ENCODE results near the gene FAM135A.
"Not testable (repeated sequence)": the region's sequence is repeated elsewhere in the genome, so short reads cannot be mapped to it uniquely, and the experiment has no call there.

The FAM135A gene

DNA sequence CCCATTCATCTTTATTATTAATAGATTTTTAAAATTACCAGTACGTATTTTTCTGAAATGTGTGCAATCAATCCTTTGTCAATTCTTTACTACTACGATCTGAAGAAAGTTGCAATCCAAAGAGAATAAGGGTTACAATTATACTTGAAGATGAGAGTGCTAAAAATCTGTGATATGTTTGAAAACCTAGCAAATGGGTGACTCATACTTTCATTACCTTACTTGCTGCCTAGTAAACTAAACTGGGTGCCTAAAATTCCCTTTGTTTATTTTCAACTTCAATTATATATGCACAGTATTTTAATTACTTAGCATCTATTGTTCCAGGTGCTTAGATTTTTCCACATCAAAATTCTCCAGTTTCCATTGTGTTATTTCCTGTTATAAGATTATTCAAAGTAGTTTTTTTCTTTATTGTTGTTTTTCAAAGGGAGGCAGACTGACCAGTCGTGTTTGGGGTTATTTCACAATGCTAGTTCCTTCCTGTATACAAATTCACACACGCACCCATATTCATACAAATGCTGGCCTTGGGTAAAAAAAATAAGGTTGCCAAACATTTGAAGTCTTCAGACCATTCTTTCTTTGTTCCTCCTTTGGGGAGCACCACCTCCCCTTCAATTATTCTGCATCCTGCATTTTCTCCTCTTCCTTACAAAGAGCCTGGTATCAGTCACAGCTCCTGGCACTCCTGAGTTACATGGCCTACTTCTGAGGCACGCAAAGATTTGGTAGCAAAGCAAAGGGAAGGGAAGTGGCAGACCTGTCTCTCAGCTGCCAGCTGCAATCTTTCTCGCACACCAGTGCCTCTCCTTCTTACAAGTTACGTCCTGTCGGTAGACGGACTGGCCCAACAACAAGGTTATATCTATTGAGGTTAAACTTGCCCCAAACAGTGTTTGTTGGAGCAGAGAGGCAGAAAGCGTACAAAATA, 16.2 kb upstream of the FAM135A start:
- DNase-seq (ENCODE audit: low read depth): no peak

DNA sequence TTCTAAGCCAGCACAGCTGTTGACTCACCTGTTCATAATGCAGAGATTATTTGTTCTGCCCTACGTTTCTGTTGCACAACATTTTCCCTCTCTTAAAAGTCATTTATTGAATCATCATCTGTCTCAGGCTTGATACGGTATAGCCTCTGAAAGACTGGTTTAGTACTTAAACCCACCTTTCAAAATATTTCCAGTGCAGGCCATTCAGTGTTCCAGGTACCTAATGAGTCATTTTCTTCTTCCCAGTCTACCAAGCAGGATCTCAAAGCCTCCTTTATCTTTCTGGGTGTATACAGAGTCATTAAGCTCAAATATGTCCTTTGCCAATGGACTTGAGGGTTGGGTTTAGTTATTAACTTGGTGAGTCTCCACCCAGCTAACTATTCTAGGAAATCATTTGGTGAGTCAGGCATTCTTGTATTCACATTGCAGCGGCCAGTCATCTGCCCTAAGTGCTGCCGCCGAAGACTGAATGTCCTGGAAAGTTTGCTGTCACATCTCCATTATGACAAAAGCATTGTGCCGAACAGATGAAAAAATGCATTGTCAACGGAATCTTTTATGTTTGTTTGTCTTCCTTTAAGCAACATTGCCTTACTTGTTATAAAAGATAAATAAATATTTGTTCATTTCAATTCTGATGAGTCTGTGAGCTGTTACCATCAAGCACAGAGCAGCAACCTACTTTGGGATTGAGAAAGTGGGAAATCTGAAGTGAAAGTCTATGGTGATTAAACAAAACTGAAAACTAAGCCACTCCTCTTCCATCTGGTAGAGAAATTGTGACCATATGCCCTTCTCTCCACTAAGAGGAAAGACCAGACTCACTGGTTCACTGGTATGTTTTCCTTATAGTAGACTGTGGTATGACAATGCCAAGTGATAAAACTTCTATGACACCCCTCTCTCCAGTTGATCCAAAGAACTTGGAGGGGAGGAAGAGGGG, 14.3 kb upstream of the FAM135A start:
- DNase-seq (ENCODE audit: low read depth): no peak

DNA sequence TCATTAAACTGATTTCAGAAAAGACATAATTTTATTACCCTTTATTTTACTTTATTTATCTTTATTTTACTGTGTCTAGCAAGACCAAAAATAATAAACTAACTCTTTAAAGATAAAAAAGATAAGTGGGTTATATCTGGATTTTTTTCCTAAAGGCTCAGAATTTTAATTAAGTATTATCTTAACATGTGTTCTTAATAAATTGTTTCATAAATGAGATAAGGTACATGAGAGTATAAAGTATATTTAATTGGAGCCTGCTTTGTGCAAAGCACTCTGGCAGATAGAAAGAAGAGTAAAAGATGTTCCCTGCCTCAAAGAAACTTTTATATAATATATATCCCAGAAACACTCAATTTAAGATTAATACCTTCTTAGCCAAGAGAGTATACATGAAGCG, 8.7 kb upstream of the FAM135A start:
- DNase-seq (ENCODE audit: low read depth): no peak

DNA sequence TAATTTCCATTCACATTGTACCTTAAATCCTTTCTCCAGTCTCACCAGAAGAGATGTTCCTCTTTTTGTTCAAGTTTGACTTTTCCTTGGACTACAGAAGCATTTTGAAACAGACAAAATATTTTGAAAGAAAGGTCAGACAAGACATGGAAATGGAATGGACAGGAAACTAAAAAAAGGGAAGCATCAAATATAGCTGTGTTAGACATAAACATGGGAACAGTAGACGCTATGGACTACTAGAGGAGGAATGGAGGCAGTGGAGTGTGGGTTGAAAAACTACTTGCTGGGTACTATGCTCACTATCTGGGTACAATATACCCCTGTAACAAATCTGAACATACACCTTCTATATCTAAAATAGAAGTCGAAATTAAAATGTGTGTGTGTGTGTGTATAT, 4.1 kb upstream of the FAM135A start:
- no peak for DNase-seq (ENCODE audit: low read depth)

DNA sequence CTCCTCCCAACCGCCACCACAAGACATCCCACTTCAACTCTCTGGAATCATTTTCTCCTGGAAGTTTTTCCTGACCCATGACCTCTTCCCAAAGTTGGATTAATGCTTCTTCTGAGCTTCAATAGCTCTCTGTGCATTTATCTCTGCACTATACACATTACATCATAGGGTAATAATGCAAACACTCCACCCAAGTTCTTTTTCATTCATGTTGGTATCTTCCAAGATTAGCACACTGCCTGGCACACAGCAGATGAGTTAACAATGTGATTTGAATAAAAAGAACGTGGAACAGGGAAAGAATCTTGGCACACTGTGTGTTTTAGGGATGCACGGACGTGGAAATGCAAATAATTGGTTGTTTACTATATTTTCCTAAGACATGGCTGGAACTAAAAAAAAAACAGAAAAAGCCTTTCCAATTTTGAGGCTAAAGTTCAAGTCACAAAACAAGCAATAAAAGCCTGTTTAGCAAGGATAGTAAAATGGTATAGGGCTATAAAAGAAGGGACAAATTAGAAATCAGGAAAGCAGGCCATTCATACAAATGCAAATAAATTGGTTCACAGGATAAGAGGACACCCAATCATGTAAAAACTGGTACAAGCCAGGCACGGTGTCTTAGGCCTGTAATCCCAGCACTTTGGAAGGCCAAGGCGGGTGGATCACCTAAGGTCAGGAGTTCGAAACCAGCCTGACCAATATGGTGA, 1.6 kb upstream of the FAM135A start:
- DNase-seq (ENCODE audit: low read depth): no peak

DNA sequence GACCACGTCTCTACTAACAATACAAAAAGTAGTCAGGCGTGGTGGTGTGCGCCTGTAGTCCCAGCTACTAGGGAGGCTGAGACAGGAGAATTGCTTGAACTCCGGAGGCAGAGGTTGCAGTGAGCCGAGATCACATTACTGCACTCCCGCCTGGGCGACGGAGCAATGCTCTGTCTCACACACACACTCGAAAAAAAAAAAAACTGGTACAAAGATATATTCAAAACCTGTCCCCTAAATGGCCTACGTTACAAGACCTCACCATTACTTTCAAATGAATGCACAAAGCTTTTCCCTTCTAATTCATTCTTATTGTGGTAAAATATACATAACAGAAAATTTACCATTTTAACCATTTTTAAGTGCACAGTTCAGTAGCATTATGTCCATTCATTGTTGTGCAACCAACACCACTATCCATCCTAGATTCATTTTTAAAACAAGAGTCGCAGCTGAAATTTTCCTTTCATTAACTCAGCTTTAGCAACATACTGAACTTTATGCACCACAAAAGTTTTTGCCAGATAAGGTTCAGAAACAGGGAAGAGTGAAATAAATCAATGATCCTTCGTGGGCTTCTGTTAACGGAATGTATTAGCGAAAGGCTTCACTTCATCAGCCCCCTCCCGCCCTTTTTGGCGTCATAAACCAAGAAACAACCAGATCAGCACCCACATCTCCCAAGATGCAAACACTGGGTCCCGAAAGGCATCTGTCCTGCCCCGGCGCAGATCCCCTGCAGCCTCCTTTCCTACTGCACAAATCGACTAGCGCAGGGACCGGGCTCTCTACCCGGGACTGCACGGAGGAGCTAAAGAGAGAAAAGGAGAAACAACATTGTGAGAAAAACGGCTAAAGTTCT, 825 bp upstream of the FAM135A start:
- no peak for DNase-seq (ENCODE audit: low read depth)

DNA sequence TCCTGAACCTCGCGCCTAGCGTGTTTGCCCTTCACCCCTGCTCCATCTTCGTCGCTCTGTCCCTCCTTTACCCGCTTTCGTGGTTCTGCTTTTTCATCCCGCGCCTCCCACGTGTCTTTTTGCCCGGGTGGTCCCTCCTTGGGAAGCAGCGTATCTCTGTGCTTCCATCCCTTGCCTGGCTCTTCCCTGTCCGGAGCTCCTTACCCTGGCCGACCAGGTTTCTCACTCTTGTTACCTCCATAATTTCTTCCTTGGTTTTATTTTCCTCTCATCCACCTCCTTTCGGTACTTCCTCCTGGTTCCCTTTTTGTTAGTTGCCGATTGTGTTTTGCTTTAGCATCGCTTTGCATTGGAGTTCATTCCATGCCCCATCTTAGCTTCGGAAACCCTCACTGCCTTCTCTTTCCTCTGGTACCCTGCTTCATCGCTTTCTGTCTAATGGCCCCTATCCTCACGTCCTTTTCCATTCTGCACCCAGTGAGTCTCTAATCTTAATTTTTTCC, 735 bp downstream of the FAM135A start:
- no peak for DNase-seq (ENCODE audit: low read depth)

DNA sequence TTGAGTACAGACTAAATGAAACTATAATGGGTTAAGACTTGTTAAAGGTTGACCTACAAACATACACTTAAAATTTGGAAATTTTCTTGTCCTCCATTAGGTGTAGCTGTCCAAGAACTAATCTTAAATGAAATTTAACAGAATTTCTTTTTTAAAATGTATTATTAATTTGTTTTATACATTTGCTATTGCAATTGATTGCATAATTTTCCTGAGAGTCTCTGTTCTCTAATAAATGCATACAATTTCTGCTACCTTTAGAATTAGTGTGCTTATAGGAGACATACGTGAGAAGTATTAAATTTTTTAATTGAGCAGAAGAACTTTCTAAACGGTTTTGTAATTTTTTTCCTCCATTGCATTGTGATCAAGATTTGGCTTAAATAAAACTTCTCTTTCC, 1.5 kb downstream of the FAM135A start:
- DNase-seq (ENCODE audit: low read depth): no peak

DNA sequence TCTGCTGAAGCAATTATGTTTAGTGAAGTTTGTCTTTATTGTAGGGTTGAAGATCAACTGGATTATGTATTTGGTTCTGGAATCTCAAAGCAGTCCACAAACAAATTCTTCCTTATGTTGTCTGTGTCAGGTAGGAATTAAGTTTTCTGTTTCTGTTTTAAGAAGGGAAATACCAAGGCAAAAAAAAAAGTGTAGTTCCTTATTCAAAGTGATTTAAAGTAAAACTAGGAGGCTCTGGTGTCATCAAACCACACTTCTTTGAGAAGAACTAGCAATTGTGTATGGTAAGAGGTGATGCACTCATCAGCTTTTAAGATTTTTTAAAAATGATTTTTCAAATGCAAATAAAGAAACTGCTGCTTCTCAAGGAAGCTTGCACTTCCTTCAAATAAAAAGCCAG, 1.9 kb downstream of the FAM135A start:
- no peak for DNase-seq (ENCODE audit: low read depth)

DNA sequence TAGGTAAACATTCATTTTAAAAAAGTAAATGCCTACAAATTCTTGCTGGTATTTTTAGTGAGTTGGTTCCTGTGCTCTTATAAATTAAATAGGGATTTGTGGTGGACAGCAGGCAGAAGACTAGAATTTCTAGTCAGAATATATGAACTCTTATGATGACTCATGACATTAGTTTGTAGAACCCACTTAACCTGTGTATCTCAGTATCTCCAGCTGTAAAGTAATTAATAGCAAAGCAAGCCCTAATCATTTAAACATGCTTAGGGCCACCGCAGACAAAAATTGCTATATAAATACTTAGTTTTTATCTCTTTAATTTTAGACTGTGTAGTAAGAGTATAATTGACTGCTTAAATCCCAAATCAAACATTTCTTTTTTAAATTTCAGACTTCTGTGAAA, 2.4 kb downstream of the FAM135A start:
- DNase-seq (ENCODE audit: low read depth): no peak

DNA sequence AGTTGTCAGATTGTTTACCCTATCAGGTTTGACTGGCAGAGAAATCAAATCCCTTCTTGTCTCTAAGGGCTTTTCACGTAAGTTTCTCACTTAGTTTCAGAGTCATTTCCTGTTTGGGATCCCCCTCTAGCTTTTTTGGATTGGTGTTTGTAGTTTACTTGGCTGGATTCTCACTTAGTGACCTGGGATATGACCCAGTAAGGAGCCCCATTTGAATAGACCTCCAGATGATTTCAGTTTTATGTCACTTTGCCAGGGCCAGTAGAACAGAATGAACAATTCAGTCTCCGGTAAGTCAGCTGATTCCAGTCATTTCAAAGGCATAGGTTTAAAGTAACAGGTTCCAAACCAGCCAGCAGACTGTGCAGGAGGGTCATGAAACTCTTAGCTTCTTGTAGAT, 8.2 kb downstream of the FAM135A start:
- no peak for DNase-seq (ENCODE audit: low read depth)

DNA sequence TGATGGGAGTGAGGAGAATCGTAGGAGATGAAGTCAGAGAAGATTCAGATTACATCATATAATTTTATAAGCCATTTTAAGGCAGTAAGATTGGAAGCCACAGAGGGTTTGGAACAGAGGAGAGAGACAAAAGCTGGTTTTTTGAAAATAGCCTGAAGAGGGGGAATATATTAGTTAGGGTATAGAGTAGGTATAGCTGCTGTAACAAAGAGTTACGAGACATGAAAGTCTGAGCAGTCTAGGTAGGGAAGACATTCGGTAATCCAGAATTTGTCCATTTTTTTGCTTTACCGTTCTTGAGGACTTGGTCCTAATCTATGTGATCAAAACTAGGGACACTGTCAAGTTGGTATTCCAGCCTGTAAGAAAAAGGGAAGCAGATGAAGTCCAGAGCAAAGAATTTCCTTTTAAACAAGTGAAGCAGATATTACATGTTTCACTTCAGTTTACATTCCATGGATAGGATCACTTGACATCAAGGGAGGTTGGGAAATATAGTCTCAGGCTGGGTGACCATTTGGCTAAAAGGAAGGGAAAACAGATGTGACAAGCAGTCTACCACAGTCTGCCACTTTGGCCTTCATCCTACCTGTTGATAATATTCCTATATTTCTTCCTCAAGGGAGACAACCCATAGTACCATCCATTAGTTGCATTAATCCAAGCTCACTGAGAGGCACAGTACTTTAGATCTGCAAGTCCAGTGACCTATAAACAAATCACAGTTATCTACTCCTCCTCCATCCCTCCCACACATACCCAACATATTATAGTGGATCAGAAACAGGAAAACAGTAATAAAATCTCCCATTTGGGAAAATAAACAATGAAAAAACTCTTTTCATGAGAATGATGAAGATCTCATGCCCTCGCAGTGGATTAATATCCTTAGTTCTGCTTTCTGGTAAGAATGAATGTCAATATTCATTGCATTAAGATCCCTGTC, 10.2 kb downstream of the FAM135A start:
- no peak for DNase-seq (ENCODE audit: low read depth)

DNA sequence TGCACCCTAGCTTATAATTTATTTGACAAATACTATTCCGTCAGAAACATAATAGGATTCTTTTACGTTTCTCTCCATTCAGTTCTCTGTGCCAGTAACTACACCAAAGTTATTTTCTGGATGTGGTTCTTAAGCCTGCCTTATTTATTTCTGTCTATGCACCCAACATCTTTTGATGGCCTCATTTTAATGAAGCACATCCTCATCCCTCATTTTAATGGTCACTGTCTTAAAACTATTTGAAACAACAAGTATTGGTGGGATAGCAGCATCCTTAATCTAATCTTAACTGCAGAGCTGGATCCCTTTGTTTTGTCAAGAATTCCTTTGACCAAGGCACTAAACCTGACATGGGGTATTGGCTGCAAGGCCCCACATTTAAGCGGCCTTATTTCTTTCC, 11.0 kb downstream of the FAM135A start:
- DNase-seq (ENCODE audit: low read depth): no peak

DNA sequence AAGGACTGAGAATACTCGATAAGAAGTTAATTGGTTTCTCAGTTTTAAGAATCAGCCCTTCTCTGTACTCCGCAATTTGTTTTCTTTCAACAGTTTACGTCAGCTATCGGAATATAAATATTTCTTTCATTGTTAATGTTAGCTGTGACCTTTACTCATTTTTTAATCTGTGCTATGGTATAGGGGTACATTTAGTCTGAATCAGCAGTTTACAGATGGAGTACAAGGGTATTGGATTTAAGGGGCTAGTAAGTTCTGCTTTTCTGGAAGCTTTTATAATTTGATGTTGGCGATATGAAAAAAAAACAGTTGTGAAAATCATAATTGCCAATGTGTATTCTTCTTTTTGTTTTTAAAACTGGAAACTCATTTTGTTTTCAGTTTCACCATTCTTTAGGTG, 23.0 kb downstream of the FAM135A start:
- no peak for DNase-seq (ENCODE audit: low read depth)

DNA sequence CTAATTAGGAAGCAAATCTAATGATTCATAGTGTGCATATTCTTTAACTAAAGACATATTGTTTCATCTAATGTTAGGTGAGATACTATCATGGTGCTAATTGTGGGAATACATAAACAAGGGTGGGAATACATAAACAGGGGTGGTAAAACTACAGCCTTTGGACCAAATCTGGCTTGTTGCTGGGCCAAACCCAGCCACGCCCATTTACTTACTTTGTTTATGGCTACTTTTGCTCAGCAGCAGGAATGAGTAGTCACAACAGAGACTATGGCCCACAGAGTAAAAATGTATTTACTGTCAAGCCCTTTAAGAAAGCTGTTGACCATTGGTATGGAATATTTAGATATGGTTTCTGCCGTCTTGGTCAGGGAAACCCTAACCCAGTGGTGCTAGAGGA, 31.7 kb downstream of the FAM135A start:
- DNase-seq (ENCODE audit: low read depth): no peak

DNA sequence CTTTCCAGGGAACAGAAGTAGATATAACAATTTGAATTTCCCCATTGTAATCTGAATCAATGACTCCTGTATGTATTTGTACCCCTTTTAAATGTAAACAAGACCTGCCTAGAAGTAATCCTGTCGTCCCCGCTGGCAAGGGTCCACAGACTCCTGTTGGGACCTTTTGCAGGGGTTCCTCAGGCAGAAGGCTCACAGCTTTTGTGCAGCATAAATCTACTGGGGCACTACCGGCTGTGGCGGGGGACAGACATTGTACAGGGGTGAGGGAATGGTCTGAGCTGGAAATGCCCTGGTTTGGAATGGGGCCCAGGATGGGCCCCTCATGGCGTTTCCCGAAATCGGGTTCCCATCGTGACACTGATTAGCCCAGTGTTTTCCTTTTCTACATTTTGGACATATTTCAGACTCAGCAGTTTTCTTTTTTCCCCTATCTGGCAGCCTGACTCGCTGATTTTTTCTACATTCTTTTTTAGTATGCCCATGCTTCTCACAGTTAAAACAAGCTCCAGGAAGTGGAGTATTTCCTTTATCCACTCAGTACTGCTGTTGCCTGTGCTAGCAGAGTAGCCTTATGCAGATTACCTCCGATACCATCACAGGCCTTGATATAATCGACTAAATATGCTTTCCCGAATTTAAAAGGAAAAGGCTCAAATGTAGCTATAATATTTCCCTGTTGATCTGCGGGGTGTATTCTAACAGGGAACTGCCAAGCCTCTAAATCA, 34.2 kb downstream of the FAM135A start:
- not testable (repeated sequence) for DNase-seq (ENCODE audit: low read depth)

DNA sequence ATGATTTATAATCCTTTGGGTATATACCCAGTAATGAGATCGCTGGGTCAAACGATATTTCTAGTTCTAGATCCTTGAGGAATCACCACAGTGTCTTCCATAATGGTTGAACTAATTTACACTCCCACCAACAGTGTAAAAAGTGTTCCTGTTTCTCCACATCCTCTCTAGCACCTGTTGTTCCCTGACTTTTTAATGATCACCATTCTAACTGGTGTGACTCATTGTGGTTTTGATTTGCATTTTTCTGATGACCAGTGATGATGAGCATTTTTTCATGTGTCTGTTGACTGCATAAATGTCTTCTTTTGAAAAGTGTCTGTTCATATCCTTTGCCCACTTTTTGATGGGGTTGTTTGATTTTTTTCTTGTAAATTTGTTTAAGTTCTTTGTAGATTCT, 40.6 kb downstream of the FAM135A start:
- DNase-seq (ENCODE audit: low read depth): not testable (repeated sequence)

DNA sequence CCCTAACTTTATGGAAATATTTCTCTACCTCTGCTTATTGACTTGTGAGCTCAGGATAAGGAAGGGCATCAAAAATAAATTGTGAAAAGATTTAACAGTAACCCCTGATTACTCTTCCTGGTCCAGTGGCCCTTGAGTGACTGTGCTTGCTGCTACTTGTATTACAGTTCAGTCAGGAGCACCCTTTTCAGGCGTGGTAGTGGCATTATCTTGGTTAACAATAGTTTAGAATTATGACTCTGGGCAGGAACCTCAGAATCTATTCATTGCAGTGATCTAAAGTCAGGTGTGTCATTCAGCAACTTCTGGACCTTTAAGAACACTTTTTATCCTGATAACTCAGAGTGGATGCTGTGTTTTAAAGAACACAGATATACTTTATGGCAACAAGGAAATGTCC, 43.4 kb downstream of the FAM135A start:
- no peak for DNase-seq (ENCODE audit: low read depth)

DNA sequence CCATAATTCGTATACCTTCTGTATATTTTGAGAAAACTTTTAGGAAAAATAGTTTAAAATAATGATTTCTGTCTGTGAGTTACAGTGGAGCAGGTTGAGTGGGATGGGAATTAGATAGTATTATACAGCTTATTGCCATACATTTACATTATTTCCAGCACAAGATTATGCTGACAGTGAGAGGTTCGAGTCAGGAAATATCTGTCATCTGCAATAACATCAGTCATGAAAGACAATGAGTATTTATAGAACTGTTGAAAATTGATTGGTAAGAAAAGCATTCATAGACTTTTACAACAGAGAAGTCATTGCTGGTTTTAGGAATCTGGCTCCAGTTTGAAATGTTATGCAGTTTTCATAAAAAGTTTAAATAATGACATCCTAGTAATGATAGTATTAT, 45.9 kb downstream of the FAM135A start:
- DNase-seq (ENCODE audit: low read depth): no peak

Data from CMK (cell line).